Measurements from ENCODE around the gene SPSB1. TPM values are rescaled to one million over a fixed set of nuclear protein-coding genes. Genes with fewer than 3 reads are reported as not detected.

Gene SPSB1
- total RNA-seq, 2 donors from 2014 or later, result 29.0 to 57.1 TPM

- H3K27me3 ChIP-seq (replicated peaks; ENCODE audit: insufficient read depth), result no peaks in the 10 kb centered on the region
- H3K27ac ChIP-seq, result peak overlapping the region in 1 of 2 donors; percentile 7
- H3K4me1 ChIP-seq (replicated peaks), result peaks cover 6% of the 10 kb centered on the region
These were observed 47.6 kb downstream of the SPSB1 start for GRCh38 chr1:9340172-9340854.

GRCh38 chr1:9340864-9341263 is 48.2 kb downstream of the SPSB1 start:
- WGBS, result 71% methylated on average over 7 of the region's 7 CpGs
- intact Hi-C loops (cut with DNase I), result no loop called here
- Histone ChIP-seq H3K9me3 (no peaks in the 10 kb centered on the region), H3K4me1 (replicated peaks) (peaks cover 6% of the 10 kb centered on the region), H3K36me3 (no peaks in the 10 kb centered on the region), H3K4me3 (no peak overlapping the region), H3K27ac (no peak overlapping the region), H3K27me3 (replicated peaks; ENCODE audit: insufficient read depth) (no peaks in the 10 kb centered on the region)
- TF ChIP-seq CTCF (IDR thresholded peaks at IDR 0.05), result no peak
- no peak for TF ChIP-seq POLR2AphosphoS5 (IDR thresholded peaks at IDR 0.05)
- no peak for TF ChIP-seq POLR2A (IDR thresholded peaks at IDR 0.05)
- DNase-seq (ENCODE audit: low spot score), result no peak

More at GRCh38 chr1:9340172-9340854, 47.6 kb downstream of the SPSB1 start:
- WGBS, result 35% methylated on average over 24 of the region's 24 CpGs
- intact Hi-C loops (cut with DNase I), result no loop called here
- no peak for TF ChIP-seq POLR2A (IDR thresholded peaks at IDR 0.05)
- no peak for TF ChIP-seq CTCF (IDR thresholded peaks at IDR 0.05)
- no peak for TF ChIP-seq POLR2AphosphoS5 (IDR thresholded peaks at IDR 0.05)
- H3K9me3 ChIP-seq, result no peaks in the 10 kb centered on the region
- DNase-seq (ENCODE audit: low spot score), result no peak
- H3K4me3 ChIP-seq, result no peak overlapping the region
- H3K36me3 ChIP-seq, result no peaks in the 10 kb centered on the region

GRCh38 chr1:9341301-9341845 is 48.7 kb downstream of the SPSB1 start:
- no peak overlapping the region for H3K4me3 ChIP-seq
- H3K27me3 ChIP-seq (replicated peaks; ENCODE audit: insufficient read depth), result no peaks in the 10 kb centered on the region
- no peak for DNase-seq (ENCODE audit: low spot score)
- H3K4me1 ChIP-seq (replicated peaks), result peaks cover 6% of the 10 kb centered on the region
- no peaks in the 10 kb centered on the region for H3K9me3 ChIP-seq
- H3K36me3 ChIP-seq, result no peaks in the 10 kb centered on the region
- H3K27ac ChIP-seq, result no peak overlapping the region
- intact Hi-C loops (cut with DNase I), result no loop called here
- 82% methylated on average over 13 of the region's 13 CpGs for WGBS
- no peak for TF ChIP-seq POLR2AphosphoS5 (IDR thresholded peaks at IDR 0.05)
- no peak for TF ChIP-seq POLR2A (IDR thresholded peaks at IDR 0.05)

- H3K4me1 ChIP-seq (replicated peaks), result peaks cover 6% of the 10 kb centered on the region
- WGBS, result 95% methylated on average over 6 of the region's 6 CpGs
These were observed 50.6 kb downstream of the SPSB1 start for GRCh38 chr1:9343269-9343668.

More at GRCh38 chr1:9343269-9343668, 50.6 kb downstream of the SPSB1 start:
- no peak for TF ChIP-seq CTCF (IDR thresholded peaks at IDR 0.05)
- TF ChIP-seq POLR2A (IDR thresholded peaks at IDR 0.05), result no peak
- TF ChIP-seq POLR2AphosphoS5 (IDR thresholded peaks at IDR 0.05), result no peak
- Histone ChIP-seq H3K9me3 (no peaks in the 10 kb centered on the region), H3K36me3 (no peaks in the 10 kb centered on the region), H3K4me3 (no peak overlapping the region), H3K27me3 (replicated peaks; ENCODE audit: insufficient read depth) (no peaks in the 10 kb centered on the region), H3K27ac (no peak overlapping the region)
- intact Hi-C loops (cut with DNase I), result no loop called here
- no peak for DNase-seq (ENCODE audit: low spot score)

Measured in prostate gland (tissue), 2 donors.